Activated CD4-positive, alpha-beta memory T cell treated with anti-CD3 and anti-CD28 coated beads for 36 hours (primary cell): Measurements from ENCODE around the gene SMIM31. TPM values are rescaled to one million over a fixed set of nuclear protein-coding genes. Genes with fewer than 3 reads are reported as not detected.

ENCODE experiments used
- CTCF ChIA-PET: fragments of 350-600 bp; sonication (Branson Sonifier 250); formaldehyde crosslinking; loops from one replicate; lab custom pipeline; 2021; ENCODE audit warnings: antibody characterized with exemption, inconsistent platforms; lab: Charles Lee
- POLR2A ChIA-PET: fragments of 350-600 bp; sonication (Branson Sonifier 250); formaldehyde crosslinking; loops from one replicate; lab custom pipeline; 2021; ENCODE audit warnings: antibody characterized with exemption; lab: Charles Lee
- DNase-seq: peaks from one replicate; pipeline ENCODE4 v3.0.0-alpha.2; 2020
- H3K27ac Mint-ChIP-seq: one replicate; pipeline ENCODE4 v1.8.0; 2021; ENCODE audit warnings: mixed read lengths
- H3K27me3 Mint-ChIP-seq: one replicate; pipeline ENCODE4 v1.8.0; 2021; ENCODE audit warnings: mixed read lengths
- H3K36me3 Mint-ChIP-seq: one replicate; pipeline ENCODE4 v1.8.0; 2021; ENCODE audit warnings: mixed read lengths
- H3K4me1 Mint-ChIP-seq: one replicate; pipeline ENCODE4 v1.8.0; 2021; ENCODE audit warnings: low read depth, mixed read lengths
- H3K4me3 Mint-ChIP-seq: one replicate; pipeline ENCODE4 v1.8.0; 2021; ENCODE audit warnings: mild to moderate bottlenecking, mixed read lengths
- H3K9me3 Mint-ChIP-seq: one replicate; pipeline ENCODE4 v1.8.0; 2021; ENCODE audit warnings: mixed read lengths
- intact Hi-C: fragments of 100-400 bp; cut with micrococcal nuclease; formaldehyde crosslinking; loops from one replicate; pipeline ENCODE4 v1.15.1; 2023
- total RNA-seq, 2 experiments: library from RNA; stranded (reverse); gene quantifications; one replicate each; pipeline ENCODE4 v1.2.3, GENCODE V29; 2021

The SMIM31 gene
- total RNA-seq, 2 experiments from 2014 or later: not detected

- Mint-ChIP-seq H3K4me3 (no peak overlapping the region), H3K36me3 (no peaks in the 10 kb centered on the region), H3K9me3 (no peaks in the 10 kb centered on the region), H3K27me3 (no peaks in the 10 kb centered on the region), H3K27ac (no peak overlapping the region), H3K4me1 (no peaks in the 10 kb centered on the region)
- CTCF ChIA-PET: interaction anchor here (0.8 kb wide), 1 partner anchor 10 kb away, joined by 3 read pairs; no protein-coding TSS in a partner anchor
- POLR2A ChIA-PET: no interaction called here
- intact Hi-C loops: no loop called here
- no peak for DNase-seq
Measured at GRCh38 chr4:164790249-164790648, 36.3 kb downstream of the SMIM31 start.

GRCh38 chr4:164799410-164799809 is 45.5 kb downstream of the SMIM31 start:
- POLR2A ChIA-PET: no interaction called here
- H3K9me3 Mint-ChIP-seq: no peaks in the 10 kb centered on the region

GRCh38 chr4:164800786-164801185 is 46.9 kb downstream of the SMIM31 start:
- Mint-ChIP-seq H3K9me3 (no peaks in the 10 kb centered on the region), H3K4me3 (no peak overlapping the region), H3K27ac (no peak overlapping the region), H3K27me3 (no peaks in the 10 kb centered on the region), H3K36me3 (no peaks in the 10 kb centered on the region), H3K4me1 (no peaks in the 10 kb centered on the region)
- CTCF ChIA-PET: no interaction called here
- POLR2A ChIA-PET: no interaction called here
- intact Hi-C loops: no loop called here
- no peak for DNase-seq

More at GRCh38 chr4:164799410-164799809, 45.5 kb downstream of the SMIM31 start:
- Mint-ChIP-seq H3K4me1 (no peaks in the 10 kb centered on the region), H3K4me3 (no peak overlapping the region), H3K27me3 (no peaks in the 10 kb centered on the region), H3K36me3 (no peaks in the 10 kb centered on the region), H3K27ac (no peak overlapping the region)
- intact Hi-C loops: no loop called here
- DNase-seq: no peak
- CTCF ChIA-PET: no interaction called here

GRCh38 chr4:164802301-164802901 is 48.5 kb downstream of the SMIM31 start:
- Mint-ChIP-seq H3K4me3 (no peak overlapping the region), H3K4me1 (no peaks in the 10 kb centered on the region), H3K27ac (no peak overlapping the region), H3K27me3 (no peaks in the 10 kb centered on the region), H3K36me3 (no peaks in the 10 kb centered on the region), H3K9me3 (no peaks in the 10 kb centered on the region)
- DNase-seq: no peak
- ChIA-PET POLR2A (no interaction called here), CTCF (no interaction called here)
- intact Hi-C loops: no loop called here

GRCh38 chr4:164803702-164804101 is 49.8 kb downstream of the SMIM31 start:
- H3K27ac Mint-ChIP-seq: no peak overlapping the region
- ChIA-PET POLR2A (no interaction called here), CTCF (no interaction called here)
- H3K9me3 Mint-ChIP-seq: no peaks in the 10 kb centered on the region
- no peak overlapping the region for H3K4me3 Mint-ChIP-seq
- H3K4me1 Mint-ChIP-seq: no peaks in the 10 kb centered on the region
- H3K36me3 Mint-ChIP-seq: no peaks in the 10 kb centered on the region
- intact Hi-C loops: no loop called here
- DNase-seq: no peak
- H3K27me3 Mint-ChIP-seq: no peaks in the 10 kb centered on the region

- H3K36me3 Mint-ChIP-seq: no peaks in the 10 kb centered on the region
Measured at GRCh38 chr4:164807611-164808010, 53.7 kb downstream of the SMIM31 start.

GRCh38 chr4:164813554-164813953 is 59.6 kb downstream of the SMIM31 start:
- DNase-seq: no peak
- Mint-ChIP-seq H3K27ac (no peak overlapping the region), H3K4me1 (no peaks in the 10 kb centered on the region), H3K4me3 (no peak overlapping the region), H3K27me3 (no peaks in the 10 kb centered on the region), H3K36me3 (no peaks in the 10 kb centered on the region), H3K9me3 (no peaks in the 10 kb centered on the region)
- CTCF ChIA-PET: no interaction called here
- POLR2A ChIA-PET: no interaction called here
- intact Hi-C loops: no loop called here

More at GRCh38 chr4:164807611-164808010, 53.7 kb downstream of the SMIM31 start:
- Mint-ChIP-seq H3K27me3 (no peaks in the 10 kb centered on the region), H3K27ac (no peak overlapping the region), H3K9me3 (no peaks in the 10 kb centered on the region), H3K4me1 (no peaks in the 10 kb centered on the region), H3K4me3 (no peak overlapping the region)
- POLR2A ChIA-PET: no interaction called here
- CTCF ChIA-PET: no interaction called here
- DNase-seq: no peak
- intact Hi-C loops: no loop called here

GRCh38 chr4:164815711-164816110 is 61.8 kb downstream of the SMIM31 start:
- no peaks in the 10 kb centered on the region for H3K9me3 Mint-ChIP-seq
- H3K36me3 Mint-ChIP-seq: no peaks in the 10 kb centered on the region
- no peak overlapping the region for H3K27ac Mint-ChIP-seq
- intact Hi-C loops: no loop called here
- ChIA-PET CTCF (no interaction called here), POLR2A (no interaction called here)
- DNase-seq: no peak
- no peak overlapping the region for H3K4me3 Mint-ChIP-seq
- no peaks in the 10 kb centered on the region for H3K27me3 Mint-ChIP-seq
- no peaks in the 10 kb centered on the region for H3K4me1 Mint-ChIP-seq

- Mint-ChIP-seq H3K36me3 (no peaks in the 10 kb centered on the region), H3K9me3 (no peaks in the 10 kb centered on the region), H3K27me3 (peaks cover 8% of the 10 kb centered on the region), H3K4me1 (no peaks in the 10 kb centered on the region), H3K27ac (no peak overlapping the region), H3K4me3 (no peak overlapping the region)
- DNase-seq: no peak
- intact Hi-C loops: no loop called here
- CTCF ChIA-PET: no interaction called here
- POLR2A ChIA-PET: no interaction called here
Measured at GRCh38 chr4:164819366-164819765, 65.4 kb downstream of the SMIM31 start.

- H3K36me3 Mint-ChIP-seq: no peaks in the 10 kb centered on the region
Measured at GRCh38 chr4:164821711-164822110, 67.8 kb downstream of the SMIM31 start.

GRCh38 chr4:164824581-164824980 is 70.7 kb downstream of the SMIM31 start:
- ChIA-PET POLR2A (no interaction called here), CTCF (no interaction called here)
- peaks cover 8% of the 10 kb centered on the region for H3K27me3 Mint-ChIP-seq
- no peaks in the 10 kb centered on the region for H3K9me3 Mint-ChIP-seq
- no peak overlapping the region for H3K4me3 Mint-ChIP-seq
- no peaks in the 10 kb centered on the region for H3K36me3 Mint-ChIP-seq
- DNase-seq: no peak
- intact Hi-C loops: no loop called here
- H3K27ac Mint-ChIP-seq: no peak overlapping the region
- no peaks in the 10 kb centered on the region for H3K4me1 Mint-ChIP-seq

More at GRCh38 chr4:164821711-164822110, 67.8 kb downstream of the SMIM31 start:
- ChIA-PET POLR2A (no interaction called here), CTCF (no interaction called here)
- no peak for DNase-seq
- Mint-ChIP-seq H3K27ac (no peak overlapping the region), H3K9me3 (no peaks in the 10 kb centered on the region), H3K4me1 (no peaks in the 10 kb centered on the region), H3K4me3 (no peak overlapping the region), H3K27me3 (peaks cover 8% of the 10 kb centered on the region)
- intact Hi-C loops: no loop called here

GRCh38 chr4:164828955-164829354 is 75.0 kb downstream of the SMIM31 start:
- Mint-ChIP-seq H3K36me3 (no peaks in the 10 kb centered on the region), H3K4me3 (no peak overlapping the region), H3K9me3 (no peaks in the 10 kb centered on the region), H3K27me3 (peaks cover 2% of the 10 kb centered on the region), H3K27ac (no peak overlapping the region), H3K4me1 (no peaks in the 10 kb centered on the region)
- POLR2A ChIA-PET: no interaction called here
- intact Hi-C loops: no loop called here
- CTCF ChIA-PET: no interaction called here
- DNase-seq: no peak

GRCh38 chr4:164846566-164846965 is 92.6 kb downstream of the SMIM31 start:
- H3K4me1 Mint-ChIP-seq: no peaks in the 10 kb centered on the region
- ChIA-PET POLR2A (no interaction called here), CTCF (no interaction called here)
- no peak overlapping the region for H3K27ac Mint-ChIP-seq
- peaks cover 3% of the 10 kb centered on the region for H3K27me3 Mint-ChIP-seq
- intact Hi-C loops: no loop called here
- no peaks in the 10 kb centered on the region for H3K36me3 Mint-ChIP-seq
- no peak overlapping the region for H3K4me3 Mint-ChIP-seq
- DNase-seq: no peak
- H3K9me3 Mint-ChIP-seq: no peaks in the 10 kb centered on the region
